Measurements from ENCODE around the gene DDX53.

DDX53 gene

GRCh38 chrX:22999696-23000223 lies at the start of gene DDX53:
Gene DDX53 (plus strand): TSS chrX:22999960. CDS start chrX:23000058, 98 bp downstream.
- in situ Hi-C loops (cut with MboI; ENCODE audit: low sequenced_read_pairs), result no loop called here

DNA sequence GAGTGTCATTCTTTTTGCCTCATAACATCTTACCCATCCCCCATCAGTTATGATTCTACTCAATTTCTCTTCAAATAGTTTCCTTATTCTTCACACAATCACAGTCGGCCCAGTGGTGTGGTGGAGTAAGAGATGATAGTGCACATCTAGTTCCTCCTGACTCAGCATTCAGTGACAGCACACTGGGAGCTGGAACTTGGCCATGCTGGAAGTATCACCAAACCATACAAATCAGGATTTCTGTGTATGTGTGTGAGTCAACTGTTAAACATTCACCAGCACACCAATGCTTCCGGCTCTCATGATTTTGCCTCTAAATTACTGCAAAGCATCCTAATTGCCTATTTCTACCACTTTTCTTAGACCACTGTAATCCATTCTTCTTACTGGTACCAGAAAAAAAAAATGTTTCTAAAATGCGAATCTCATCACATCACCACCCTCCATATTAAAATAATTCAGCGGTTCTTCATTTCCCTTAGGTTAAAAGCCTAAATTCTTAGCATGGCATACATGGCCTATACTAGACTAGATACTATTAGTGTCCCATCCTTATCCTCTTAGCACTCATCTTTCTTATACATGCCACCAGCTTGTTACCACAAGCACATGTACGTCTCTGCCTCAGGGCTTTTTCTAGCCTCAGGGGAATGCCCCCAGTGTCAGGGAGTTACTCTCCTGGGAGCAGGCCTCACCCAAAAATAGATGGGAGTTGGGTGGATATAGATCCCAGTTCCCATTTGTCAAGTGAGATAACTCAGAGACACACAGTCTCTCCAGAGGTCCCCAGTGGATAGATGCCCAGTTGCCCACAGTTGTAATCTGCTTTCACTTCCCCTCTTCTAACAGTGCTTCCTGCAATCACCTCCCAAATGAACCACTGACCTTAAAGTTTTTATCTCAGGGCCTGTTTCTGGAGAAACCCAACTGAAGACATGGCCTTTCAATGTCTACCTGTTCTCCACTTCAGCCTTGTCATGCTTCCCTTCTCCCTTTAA lies 49.2 kb upstream of the DDX53 start:
- in situ Hi-C loops (cut with MboI; ENCODE audit: low sequenced_read_pairs), result no loop called here

GRCh38 chrX:22952010-22952409 lies 47.8 kb upstream of the DDX53 start:
- in situ Hi-C loops (cut with MboI; ENCODE audit: low sequenced_read_pairs), result no loop called here

DNA sequence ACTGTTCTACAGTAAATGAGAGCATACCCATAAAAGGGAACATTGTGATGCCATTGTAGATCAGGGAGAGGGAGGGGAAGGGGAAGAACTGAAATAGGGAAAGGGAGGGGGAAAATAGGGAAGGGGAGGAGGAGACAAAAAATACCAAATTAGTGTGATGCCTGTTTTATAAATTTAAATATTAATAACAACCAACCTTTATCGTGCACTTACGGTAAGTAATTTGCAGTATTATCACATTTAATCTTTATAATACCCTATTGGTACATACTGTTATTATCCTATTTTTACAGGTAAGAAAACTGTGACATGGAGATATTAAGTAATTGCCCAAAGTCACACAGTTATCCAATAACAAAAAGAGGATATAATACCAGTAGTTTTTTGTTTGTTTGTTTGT lies 41.5 kb upstream of the DDX53 start:
- in situ Hi-C loops (cut with MboI; ENCODE audit: low sequenced_read_pairs), result no loop called here

GRCh38 chrX:22959204-22959920 lies 40.4 kb upstream of the DDX53 start:
- in situ Hi-C loops (cut with MboI; ENCODE audit: low sequenced_read_pairs), result no loop called here

DNA sequence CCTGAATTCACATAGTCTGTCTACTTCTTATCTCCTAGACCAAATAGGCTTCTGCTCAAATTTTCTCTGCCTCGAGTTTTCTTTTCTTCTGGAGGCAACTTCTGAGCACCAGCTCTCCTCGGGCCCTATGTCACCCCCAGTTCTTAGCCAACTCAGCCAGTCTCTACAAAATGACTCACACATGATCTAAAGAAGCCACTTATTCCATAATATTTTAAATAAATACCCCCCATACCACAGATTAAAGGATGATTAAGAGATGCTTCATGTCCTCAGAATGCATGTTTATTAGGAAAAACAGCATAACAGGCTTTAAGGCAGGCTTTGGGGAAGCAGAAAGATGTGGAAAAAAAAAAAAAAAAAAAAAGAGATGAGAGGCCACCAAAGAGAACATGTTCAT lies 36.6 kb upstream of the DDX53 start:
- in situ Hi-C loops (cut with MboI; ENCODE audit: low sequenced_read_pairs), result no loop called here

GRCh38 chrX:22968494-22968893 lies 31.3 kb upstream of the DDX53 start:
- in situ Hi-C loops (cut with MboI; ENCODE audit: low sequenced_read_pairs), result no loop called here

DNA sequence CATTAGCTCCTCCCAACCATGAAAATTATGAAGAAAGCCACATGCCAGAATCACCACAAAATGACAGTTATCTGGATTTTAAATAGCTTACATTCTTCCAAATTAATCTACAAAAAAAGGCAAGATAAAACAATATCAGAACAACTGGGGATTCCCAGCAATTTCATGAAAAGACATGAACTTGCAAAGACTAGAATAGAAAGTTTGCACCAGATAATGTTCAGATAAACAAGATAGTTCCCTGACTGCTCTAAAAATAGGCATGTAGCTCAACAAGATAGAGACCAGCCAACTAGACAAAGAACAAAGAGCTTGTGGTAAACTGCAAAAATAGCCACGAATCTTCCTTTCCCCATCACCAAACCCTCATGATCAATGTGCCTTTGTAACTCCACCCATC lies 30.3 kb upstream of the DDX53 start:
- in situ Hi-C loops (cut with MboI; ENCODE audit: low sequenced_read_pairs), result no loop called here

GRCh38 chrX:22970861-22971260 lies 28.9 kb upstream of the DDX53 start:
- in situ Hi-C loops (cut with MboI; ENCODE audit: low sequenced_read_pairs), result no loop called here

- in situ Hi-C loops (cut with MboI; ENCODE audit: low sequenced_read_pairs), result no loop called here
Measured at GRCh38 chrX:22974616-22975015, 25.1 kb upstream of the DDX53 start.

- in situ Hi-C loops (cut with MboI; ENCODE audit: low sequenced_read_pairs), result no loop called here
Measured at GRCh38 chrX:22975786-22976185, 24.0 kb upstream of the DDX53 start.

- in situ Hi-C loops (cut with MboI; ENCODE audit: low sequenced_read_pairs), result no loop called here
Measured at GRCh38 chrX:22985958-22986357, 13.8 kb upstream of the DDX53 start.

- in situ Hi-C loops (cut with MboI; ENCODE audit: low sequenced_read_pairs), result no loop called here
Measured at GRCh38 chrX:22987452-22987851, 12.3 kb upstream of the DDX53 start.

- in situ Hi-C loops (cut with MboI; ENCODE audit: low sequenced_read_pairs), result no loop called here
Measured at GRCh38 chrX:23003116-23003515, 3.4 kb downstream of the DDX53 start.

DNA sequence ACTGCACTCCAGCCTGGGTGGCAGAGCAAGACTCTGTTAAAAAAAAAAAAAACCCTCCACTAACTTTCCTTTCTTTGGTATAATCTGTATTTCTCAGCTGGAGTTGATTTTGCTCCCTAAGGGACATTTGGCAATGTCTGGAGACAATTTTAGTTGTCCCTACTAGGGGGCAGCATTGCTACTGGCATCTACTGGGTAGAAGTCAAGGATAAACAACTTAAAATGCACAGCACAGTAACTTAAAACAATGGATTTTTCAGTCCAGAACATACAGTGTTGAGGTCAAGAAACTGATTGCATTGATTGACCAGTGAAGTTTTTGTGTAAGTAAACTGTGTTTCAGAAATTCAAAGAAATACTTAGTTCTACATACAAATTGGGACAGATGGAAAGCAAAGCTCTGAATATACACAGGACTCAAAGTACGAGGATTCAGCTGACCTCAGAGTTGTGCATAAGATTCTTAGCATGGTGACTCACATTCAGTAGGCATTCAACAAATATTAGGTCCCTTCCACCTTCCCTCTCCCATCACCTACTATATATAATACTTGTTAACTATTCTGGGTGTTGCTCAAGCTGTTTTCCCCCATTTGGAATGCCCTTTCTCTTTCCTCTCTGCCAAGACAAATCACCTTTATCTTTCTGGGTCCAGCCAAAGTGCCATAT lies 8.8 kb downstream of the DDX53 start:
- in situ Hi-C loops (cut with MboI; ENCODE audit: low sequenced_read_pairs), result no loop called here

DNA sequence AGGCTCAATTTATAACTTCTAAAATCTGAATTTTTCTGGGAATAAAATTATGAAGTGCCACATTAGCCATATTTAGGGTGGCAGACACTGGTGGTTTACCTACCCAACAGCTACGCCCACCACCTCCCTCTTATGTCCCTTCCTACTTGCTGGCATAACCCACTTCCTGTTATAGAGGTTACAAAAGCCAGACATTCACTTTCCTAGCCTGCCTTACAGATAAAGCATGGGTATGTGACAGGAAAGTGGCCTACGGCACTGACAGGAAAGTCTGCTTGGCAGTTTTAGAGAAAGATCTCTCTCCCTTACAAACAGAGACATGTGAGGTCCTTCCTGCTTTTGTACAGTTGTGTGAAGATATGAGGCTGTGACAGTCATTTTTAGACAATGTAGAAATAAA lies 12.4 kb downstream of the DDX53 start:
- in situ Hi-C loops (cut with MboI; ENCODE audit: low sequenced_read_pairs), result no loop called here

- in situ Hi-C loops (cut with MboI; ENCODE audit: low sequenced_read_pairs), result no loop called here
Measured at GRCh38 chrX:23012636-23013035, 12.9 kb downstream of the DDX53 start.

- in situ Hi-C loops (cut with MboI; ENCODE audit: low sequenced_read_pairs), result no loop called here
Measured at GRCh38 chrX:23013366-23013765, 13.6 kb downstream of the DDX53 start.

DNA sequence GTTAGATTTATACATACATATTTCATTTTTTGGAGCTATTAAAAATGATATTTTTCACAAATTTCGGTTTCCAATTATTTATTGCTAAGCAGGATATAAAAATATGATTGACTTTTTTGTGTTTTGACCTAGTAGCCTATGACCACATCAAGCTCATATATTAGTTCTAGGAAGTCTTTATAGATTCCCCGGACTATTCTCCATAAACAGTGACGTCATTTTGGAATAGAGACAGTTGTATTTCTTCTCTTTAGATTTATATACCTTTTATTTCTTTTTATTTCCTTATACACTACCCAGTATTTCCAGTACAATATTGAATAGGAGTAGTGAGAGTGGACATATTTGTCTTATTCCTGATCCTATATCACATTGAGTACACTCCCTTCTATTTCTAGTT lies 31.8 kb downstream of the DDX53 start:
- in situ Hi-C loops (cut with MboI; ENCODE audit: low sequenced_read_pairs), result no loop called here

GRCh38 chrX:23035493-23035892 lies 35.7 kb downstream of the DDX53 start:
- in situ Hi-C loops (cut with MboI; ENCODE audit: low sequenced_read_pairs), result no loop called here

- in situ Hi-C loops (cut with MboI; ENCODE audit: low sequenced_read_pairs), result no loop called here
Measured at GRCh38 chrX:23046443-23046842, 46.7 kb downstream of the DDX53 start.

All from HL-60/S4 treated with retinoic acid at 250 ng/mL for 4 days and 3 days (cell line).